ENCODE data around the gene COASY. TPM values are rescaled to one million over a fixed set of nuclear protein-coding genes. Genes with fewer than 3 reads are reported as not detected.

Gene COASY
- total RNA-seq, 2 experiments from 2014 or later: 42.9 to 123 TPM

DNA sequence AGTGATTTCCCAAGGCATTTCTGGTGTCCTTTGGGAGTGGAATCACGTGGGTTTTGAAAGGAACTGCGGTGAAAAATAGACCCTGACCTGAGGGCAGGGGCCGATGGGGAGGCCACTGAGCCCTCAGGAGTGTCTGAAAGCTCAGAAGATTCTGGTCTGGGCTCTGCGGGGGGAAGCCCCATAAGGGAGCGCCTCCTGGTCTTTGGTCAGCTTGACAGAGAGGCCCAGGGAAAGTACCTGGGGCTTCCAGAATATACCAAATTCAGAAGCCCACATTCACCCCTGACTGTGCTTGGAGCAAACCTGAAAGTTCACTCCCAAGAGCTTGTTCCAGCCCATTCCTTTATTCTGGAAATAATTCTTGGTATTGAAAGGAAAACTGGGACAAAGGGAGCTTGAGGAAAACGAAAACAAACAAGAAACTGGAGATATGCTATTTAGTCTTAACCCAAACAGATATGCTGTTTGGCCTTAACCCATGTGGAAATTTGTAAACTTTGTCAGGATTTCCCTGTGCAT, 49.2 kb upstream of the COASY start:
- TF ChIP-seq, protein P1, sequence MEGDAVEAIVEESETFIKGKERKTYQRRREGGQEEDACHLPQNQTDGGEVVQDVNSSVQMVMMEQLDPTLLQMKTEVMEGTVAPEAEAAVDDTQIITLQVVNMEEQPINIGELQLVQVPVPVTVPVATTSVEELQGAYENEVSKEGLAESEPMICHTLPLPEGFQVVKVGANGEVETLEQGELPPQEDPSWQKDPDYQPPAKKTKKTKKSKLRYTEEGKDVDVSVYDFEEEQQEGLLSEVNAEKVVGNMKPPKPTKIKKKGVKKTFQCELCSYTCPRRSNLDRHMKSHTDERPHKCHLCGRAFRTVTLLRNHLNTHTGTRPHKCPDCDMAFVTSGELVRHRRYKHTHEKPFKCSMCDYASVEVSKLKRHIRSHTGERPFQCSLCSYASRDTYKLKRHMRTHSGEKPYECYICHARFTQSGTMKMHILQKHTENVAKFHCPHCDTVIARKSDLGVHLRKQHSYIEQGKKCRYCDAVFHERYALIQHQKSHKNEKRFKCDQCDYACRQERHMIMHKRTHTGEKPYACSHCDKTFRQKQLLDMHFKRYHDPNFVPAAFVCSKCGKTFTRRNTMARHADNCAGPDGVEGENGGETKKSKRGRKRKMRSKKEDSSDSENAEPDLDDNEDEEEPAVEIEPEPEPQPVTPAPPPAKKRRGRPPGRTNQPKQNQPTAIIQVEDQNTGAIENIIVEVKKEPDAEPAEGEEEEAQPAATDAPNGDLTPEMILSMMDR (conservative IDR thresholded peaks at IDR 0.05; ENCODE audit: low read length): no peak
- TF ChIP-seq EZH2phosphoT487 (IDR thresholded peaks at IDR 0.05; ENCODE audit: borderline replicate concordance, low read depth, low read length): no peak
- Histone ChIP-seq H3K4me1 (ENCODE audit: insufficient read depth, low read length, poor library complexity, severe bottlenecking) (peaks cover 3% of the 10 kb centered on the region), H3K36me3 (ENCODE audit: insufficient read depth, low read length) (peaks cover 6% of the 10 kb centered on the region), H3K79me2 (ENCODE audit: insufficient read depth, low read depth, low read length) (no peaks in the 10 kb centered on the region), H3K9me3 (ENCODE audit: low read length) (no peaks in the 10 kb centered on the region), H3K9me2 (ENCODE audit: insufficient read depth, low read length) (no peaks in the 10 kb centered on the region), H3K27ac (ENCODE audit: low read depth, low read length, poor library complexity, severe bottlenecking) (no peak overlapping the region), H2AFZ (ENCODE audit: low read length) (no peak overlapping the region), H4K20me1 (ENCODE audit: insufficient read depth, low read length) (no peaks in the 10 kb centered on the region), H3K4me3 (ENCODE audit: low read depth, low read length, poor library complexity, severe bottlenecking) (no peak overlapping the region), H3K4me2 (ENCODE audit: low read length) (no peak overlapping the region)
- intact Hi-C loops (cut with micrococcal nuclease; ENCODE audit: unreplicated experiment): no loop called here
- CTCF ChIA-PET (ENCODE audit: unreplicated experiment): interaction anchor here (0.5 kb wide), 1 partner anchor 106 kb away, joined by 3 read pairs; no protein-coding TSS in a partner anchor
- no TSS peak for BruUV-seq (replicated peaks)
- POLR2A ChIA-PET: interaction anchor here (0.6 kb wide), 1 partner anchor 78 kb away, joined by 3 read pairs; no protein-coding TSS in a partner anchor
- no peak for DNase-seq (ENCODE audit: low spot score)

DNA sequence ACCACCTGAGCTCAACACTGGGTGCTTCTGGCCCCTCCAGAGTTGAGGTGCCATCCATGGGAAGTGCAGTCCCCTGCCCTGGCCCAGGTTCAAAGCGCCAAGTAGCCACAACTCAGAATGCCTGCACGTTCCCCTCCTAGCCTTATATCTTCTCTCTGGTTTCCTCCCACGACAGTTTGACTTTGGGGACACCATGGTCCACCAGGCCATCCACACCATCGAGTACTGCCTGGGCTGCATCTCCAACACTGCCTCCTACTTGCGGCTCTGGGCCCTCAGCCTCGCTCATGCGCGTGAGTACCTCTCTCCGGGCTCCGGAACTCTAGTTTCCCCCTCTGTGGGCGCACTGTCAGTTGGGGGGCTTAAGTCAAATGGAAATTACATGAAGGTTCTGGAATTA, 48.3 kb upstream of the COASY start:
- H2AFZ ChIP-seq (ENCODE audit: low read length): no peak overlapping the region
- H3K27ac ChIP-seq (ENCODE audit: low read depth, low read length, poor library complexity, severe bottlenecking): no peak overlapping the region
- H3K9me3 ChIP-seq (ENCODE audit: low read length): no peaks in the 10 kb centered on the region
- peaks cover 6% of the 10 kb centered on the region; the same call in 1 of the 2 replicates for H3K36me3 ChIP-seq (ENCODE audit: insufficient read depth, low read length)
- no TSS peak for BruUV-seq (replicated peaks)
- POLR2A ChIA-PET: no interaction called here
- no peak for TF ChIP-seq EZH2phosphoT487 (IDR thresholded peaks at IDR 0.05; ENCODE audit: borderline replicate concordance, low read depth, low read length)
- TF ChIP-seq, protein P1 (conservative IDR thresholded peaks at IDR 0.05; ENCODE audit: low read length): no peak
- peaks cover 6% of the 10 kb centered on the region for H3K4me1 ChIP-seq (ENCODE audit: insufficient read depth, low read length, poor library complexity, severe bottlenecking)
- H3K79me2 ChIP-seq (ENCODE audit: insufficient read depth, low read depth, low read length): no peaks in the 10 kb centered on the region
- CTCF ChIA-PET (ENCODE audit: unreplicated experiment): interaction anchor here (0.5 kb wide), 1 partner anchor 107 kb away, joined by 3 read pairs; no protein-coding TSS in a partner anchor
- no peaks in the 10 kb centered on the region for H4K20me1 ChIP-seq (ENCODE audit: insufficient read depth, low read length)
- no peak overlapping the region for H3K4me3 ChIP-seq (ENCODE audit: low read depth, low read length, poor library complexity, severe bottlenecking)
- no peak overlapping the region for H3K4me2 ChIP-seq (ENCODE audit: low read length)
- intact Hi-C loops (cut with micrococcal nuclease; ENCODE audit: unreplicated experiment): no loop called here
- no peaks in the 10 kb centered on the region for H3K9me2 ChIP-seq (ENCODE audit: insufficient read depth, low read length)
- DNase-seq (ENCODE audit: low spot score): no peak

DNA sequence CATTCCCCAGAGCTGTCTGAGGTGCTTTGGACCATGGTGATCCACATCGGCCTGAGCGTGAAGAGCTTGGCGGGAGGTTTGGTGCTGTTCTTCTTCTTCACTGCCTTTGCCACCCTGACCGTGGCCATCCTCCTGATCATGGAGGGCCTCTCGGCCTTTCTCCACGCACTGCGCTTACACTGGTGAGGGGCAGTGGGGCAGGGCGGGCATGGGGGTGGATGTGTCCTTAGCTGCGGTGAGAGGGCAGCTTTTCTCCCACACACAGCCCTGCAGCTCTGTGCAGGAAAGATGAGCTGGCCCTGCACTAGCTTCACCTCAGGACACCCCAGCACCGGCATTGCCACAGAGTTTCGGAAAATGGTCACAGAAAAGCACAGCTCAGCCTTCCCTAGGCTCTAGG, 47.7 kb upstream of the COASY start:
- H3K36me3 ChIP-seq (ENCODE audit: insufficient read depth, low read length): peaks cover under 1% of the 10 kb centered on the region; the same call in 1 of the 2 replicates
- no TSS peak for BruUV-seq (replicated peaks)
- no peak overlapping the region for H3K4me2 ChIP-seq (ENCODE audit: low read length)
- TF ChIP-seq, protein P1 (conservative IDR thresholded peaks at IDR 0.05; ENCODE audit: low read length): no peak
- TF ChIP-seq EZH2phosphoT487 (IDR thresholded peaks at IDR 0.05; ENCODE audit: borderline replicate concordance, low read depth, low read length): no peak
- H3K4me1 ChIP-seq (ENCODE audit: insufficient read depth, low read length, poor library complexity, severe bottlenecking): peaks cover 6% of the 10 kb centered on the region
- no peak overlapping the region for H3K27ac ChIP-seq (ENCODE audit: low read depth, low read length, poor library complexity, severe bottlenecking)
- H3K9me2 ChIP-seq (ENCODE audit: insufficient read depth, low read length): no peaks in the 10 kb centered on the region
- CTCF ChIA-PET (ENCODE audit: unreplicated experiment): no interaction called here
- H4K20me1 ChIP-seq (ENCODE audit: insufficient read depth, low read length): no peaks in the 10 kb centered on the region
- no peaks in the 10 kb centered on the region for H3K9me3 ChIP-seq (ENCODE audit: low read length)
- intact Hi-C loops (cut with micrococcal nuclease; ENCODE audit: unreplicated experiment): no loop called here
- POLR2A ChIA-PET: no interaction called here
- no peak for DNase-seq (ENCODE audit: low spot score)
- no peak overlapping the region for H3K4me3 ChIP-seq (ENCODE audit: low read depth, low read length, poor library complexity, severe bottlenecking)
- H3K79me2 ChIP-seq (ENCODE audit: insufficient read depth, low read depth, low read length): no peaks in the 10 kb centered on the region
- H2AFZ ChIP-seq (ENCODE audit: low read length): no peak overlapping the region
